Testis (tissue), 2 donors: Measurements from ENCODE around the gene AGBL1.

Experiments used
- CTCF ChIP-seq, 3 experiments: fragments of 450-650 bp in 2 of 3; fragments of 200-600 bp in 1 of 3; sonication (generic) in 1 of 3; IDR thresholded peaks; one replicate each; pipeline ENCODE4 v1.5.1; 2016 to 2019; ENCODE audit warnings: antibody characterized with exemption in 3 of 3, mild to moderate bottlenecking in 2 of 3, moderate library complexity in 1 of 3
- POLR2A ChIP-seq: fragments of 450-650 bp; IDR thresholded peaks from one replicate; pipeline ENCODE4 v1.6.1; 2017; ENCODE audit warnings: antibody characterized with exemption, mild to moderate bottlenecking, moderate library complexity

- TF ChIP-seq CTCF (IDR thresholded peaks at IDR 0.05) = no peak
- TF ChIP-seq POLR2A = no peak
Observed at GRCh38 chr15:86317384-86317740, 237.7 kb downstream of the AGBL1 start.
